ENCODE measurements around the gene NALCN. TPM values are rescaled to one million over a fixed set of nuclear protein-coding genes. Genes with fewer than 3 reads are reported as not detected.

Gene NALCN
- total RNA-seq, 1 donor from 2014 or later, result not detected

DNA sequence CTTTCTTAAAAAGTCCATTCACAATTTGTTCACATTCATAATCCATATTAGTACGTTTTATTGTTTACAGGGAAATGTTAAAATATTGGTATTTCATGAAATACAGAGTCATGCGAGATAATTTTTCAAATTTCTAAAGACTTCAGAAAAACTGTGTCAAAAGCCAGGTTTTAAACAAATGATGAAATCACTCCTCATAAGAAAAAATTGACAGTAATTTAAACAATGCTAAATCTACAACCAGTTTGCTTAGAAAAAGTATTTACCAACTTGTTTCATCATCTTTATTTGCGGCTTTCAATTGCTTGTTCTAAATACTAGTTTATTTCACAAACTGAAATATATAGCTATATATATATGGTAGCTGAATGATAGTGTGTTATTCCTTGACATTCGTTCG lies 1.2 kb upstream of the NALCN start:
- Mint-ChIP-seq H3K9me3 (ENCODE audit: unreplicated experiment) (no peaks in the 10 kb centered on the region), H3K4me1 (ENCODE audit: unreplicated experiment) (no peaks in the 10 kb centered on the region), H3K27me3 (ENCODE audit: unreplicated experiment) (peaks cover 8% of the 10 kb centered on the region), H3K4me3 (ENCODE audit: unreplicated experiment) (no peak overlapping the region), H3K27ac (ENCODE audit: unreplicated experiment) (no peak overlapping the region), H3K36me3 (ENCODE audit: low read depth, unreplicated experiment) (no peaks in the 10 kb centered on the region)
- TF ChIP-seq CTCF (IDR thresholded peaks at IDR 0.05; ENCODE audit: unreplicated experiment), result no peak
- no peak for DNase-seq (ENCODE audit: low spot score)

GRCh38 chr13:101417043-101417406 lies 717 bp upstream of the NALCN start:
- Mint-ChIP-seq H3K27ac (ENCODE audit: unreplicated experiment) (no peak overlapping the region), H3K4me1 (ENCODE audit: unreplicated experiment) (no peaks in the 10 kb centered on the region), H3K9me3 (ENCODE audit: unreplicated experiment) (no peaks in the 10 kb centered on the region), H3K36me3 (ENCODE audit: low read depth, unreplicated experiment) (no peaks in the 10 kb centered on the region), H3K27me3 (ENCODE audit: unreplicated experiment) (peaks cover 8% of the 10 kb centered on the region), H3K4me3 (ENCODE audit: unreplicated experiment) (peak overlapping the region; percentile 89)
- no peak for TF ChIP-seq CTCF (IDR thresholded peaks at IDR 0.05; ENCODE audit: unreplicated experiment)
- no peak for DNase-seq (ENCODE audit: low spot score)

DNA sequence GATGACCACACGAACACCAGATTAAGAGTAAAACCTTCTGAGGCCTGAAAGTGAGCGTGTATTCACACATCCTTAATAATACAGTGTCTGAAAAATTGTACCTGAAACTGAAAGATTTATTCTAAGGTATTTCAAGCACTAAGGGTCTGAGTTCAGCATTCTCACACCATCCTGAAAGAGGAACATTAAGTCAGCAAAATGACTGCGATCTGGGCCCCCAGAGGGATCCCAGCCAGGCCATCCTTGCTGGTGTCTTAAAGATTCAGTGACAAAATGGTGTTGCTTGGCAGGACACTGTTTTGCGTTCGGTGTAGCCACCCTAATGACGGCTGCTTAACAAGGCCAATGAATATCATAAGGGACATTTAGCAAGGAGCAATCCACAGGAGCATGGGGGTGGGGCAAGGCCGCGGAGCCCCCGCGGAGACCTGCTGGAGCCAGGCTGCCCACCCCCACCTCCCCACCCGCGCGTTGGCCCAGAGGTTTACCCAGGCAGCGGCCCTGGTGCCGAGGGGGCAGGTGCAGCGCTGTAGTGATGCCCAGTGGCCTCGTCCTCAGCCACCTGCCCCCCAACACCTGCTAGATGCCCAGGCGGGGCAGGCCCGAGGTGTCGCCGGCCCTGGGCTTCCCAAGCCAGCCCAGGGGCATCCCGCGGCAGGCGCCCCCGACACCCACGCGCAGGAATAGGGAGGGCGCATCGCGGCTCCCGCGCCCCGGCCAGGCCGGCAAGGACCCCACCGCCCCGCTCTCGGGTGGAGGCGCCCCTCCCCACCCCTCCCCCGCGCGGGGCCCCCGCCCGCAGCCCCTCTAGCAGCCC lies 742 bp downstream of the NALCN start:
- Mint-ChIP-seq H3K27me3 (ENCODE audit: unreplicated experiment) (peaks cover 8% of the 10 kb centered on the region), H3K4me3 (ENCODE audit: unreplicated experiment) (peak overlapping the region; percentile 85), H3K4me1 (ENCODE audit: unreplicated experiment) (no peaks in the 10 kb centered on the region), H3K27ac (ENCODE audit: unreplicated experiment) (no peak overlapping the region), H3K36me3 (ENCODE audit: low read depth, unreplicated experiment) (no peaks in the 10 kb centered on the region), H3K9me3 (ENCODE audit: unreplicated experiment) (no peaks in the 10 kb centered on the region)
- no peak for DNase-seq (ENCODE audit: low spot score)
- TF ChIP-seq CTCF (IDR thresholded peaks at IDR 0.05; ENCODE audit: unreplicated experiment), result no peak

DNA sequence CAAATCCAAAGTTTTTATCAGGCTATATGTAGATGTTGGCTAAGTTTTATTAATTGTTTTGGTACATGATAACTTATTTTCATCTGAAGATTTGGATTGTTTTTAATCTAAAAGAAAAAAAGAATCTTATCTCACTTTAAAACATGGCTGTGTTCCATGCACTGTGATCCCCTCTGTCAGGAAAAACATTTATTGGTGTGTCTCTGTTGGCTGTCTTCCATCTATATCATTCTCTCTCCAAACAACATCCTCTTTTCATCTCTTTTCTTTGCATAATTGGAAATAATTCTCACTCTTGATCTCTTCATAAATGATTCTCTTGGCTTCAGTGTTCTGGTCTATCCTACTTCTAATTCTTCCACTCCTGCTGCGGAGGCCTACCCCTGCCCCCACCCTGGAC lies 4.2 kb downstream of the NALCN start:
- no peak for DNase-seq (ENCODE audit: low spot score)
- Mint-ChIP-seq H3K27me3 (ENCODE audit: unreplicated experiment) (peaks cover 6% of the 10 kb centered on the region), H3K4me1 (ENCODE audit: unreplicated experiment) (no peaks in the 10 kb centered on the region), H3K9me3 (ENCODE audit: unreplicated experiment) (no peaks in the 10 kb centered on the region), H3K4me3 (ENCODE audit: unreplicated experiment) (no peak overlapping the region), H3K27ac (ENCODE audit: unreplicated experiment) (no peak overlapping the region), H3K36me3 (ENCODE audit: low read depth, unreplicated experiment) (no peaks in the 10 kb centered on the region)
- no peak for TF ChIP-seq CTCF (IDR thresholded peaks at IDR 0.05; ENCODE audit: unreplicated experiment)

DNA sequence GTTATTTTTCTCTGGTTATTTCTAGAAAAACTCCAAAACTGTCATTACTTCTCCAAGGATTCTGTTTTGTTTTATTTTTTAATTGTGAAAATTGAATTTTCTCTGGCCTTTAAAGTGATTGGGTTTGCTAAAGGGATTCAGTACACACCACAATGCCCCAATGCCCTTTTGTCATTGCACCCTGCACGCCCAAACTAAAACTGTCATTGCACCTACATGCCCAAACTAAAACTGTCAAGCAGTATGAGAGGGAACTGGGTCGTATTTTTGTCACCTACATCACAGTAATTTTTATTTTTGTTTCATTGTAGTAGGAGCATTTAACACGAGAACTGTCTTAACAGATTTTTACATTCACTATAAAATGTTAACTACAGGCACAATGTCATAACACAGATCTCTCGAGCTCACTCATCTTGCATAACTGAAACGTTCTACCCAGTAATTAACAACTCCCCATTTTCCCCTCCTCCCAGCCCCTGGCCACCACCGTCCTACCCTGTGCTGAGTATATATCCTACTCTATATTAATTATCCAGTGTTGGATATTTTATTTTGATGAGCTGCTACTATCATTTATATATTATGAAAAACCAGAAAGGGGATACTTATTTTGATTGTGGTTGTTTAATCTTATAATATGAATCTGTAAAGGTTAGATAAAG lies 7.2 kb downstream of the NALCN start:
- Mint-ChIP-seq H3K4me3 (ENCODE audit: unreplicated experiment) (no peak overlapping the region), H3K36me3 (ENCODE audit: low read depth, unreplicated experiment) (no peaks in the 10 kb centered on the region), H3K27me3 (ENCODE audit: unreplicated experiment) (peaks cover 1% of the 10 kb centered on the region), H3K27ac (ENCODE audit: unreplicated experiment) (no peak overlapping the region), H3K4me1 (ENCODE audit: unreplicated experiment) (no peaks in the 10 kb centered on the region), H3K9me3 (ENCODE audit: unreplicated experiment) (no peaks in the 10 kb centered on the region)
- no peak for TF ChIP-seq CTCF (IDR thresholded peaks at IDR 0.05; ENCODE audit: unreplicated experiment)
- no peak for DNase-seq (ENCODE audit: low spot score)

Data from endothelial cell (in vitro differentiated cells).